Jurkat, Clone E6-1 (cell line): Measurements from ENCODE around the gene RNF41.

Experiments
- DNase-seq: peaks from one replicate; pipeline ENCODE4 v3.0.0-alpha.2; 2011; ENCODE audit warnings: low read depth, low spot score
- H3K4me3 ChIP-seq: 2 replicates; pipeline ENCODE4 v1.5.1; 2011; ENCODE audit warnings: mild to moderate bottlenecking, low read length, control low read depth, moderate library complexity

The RNF41 gene

DNA sequence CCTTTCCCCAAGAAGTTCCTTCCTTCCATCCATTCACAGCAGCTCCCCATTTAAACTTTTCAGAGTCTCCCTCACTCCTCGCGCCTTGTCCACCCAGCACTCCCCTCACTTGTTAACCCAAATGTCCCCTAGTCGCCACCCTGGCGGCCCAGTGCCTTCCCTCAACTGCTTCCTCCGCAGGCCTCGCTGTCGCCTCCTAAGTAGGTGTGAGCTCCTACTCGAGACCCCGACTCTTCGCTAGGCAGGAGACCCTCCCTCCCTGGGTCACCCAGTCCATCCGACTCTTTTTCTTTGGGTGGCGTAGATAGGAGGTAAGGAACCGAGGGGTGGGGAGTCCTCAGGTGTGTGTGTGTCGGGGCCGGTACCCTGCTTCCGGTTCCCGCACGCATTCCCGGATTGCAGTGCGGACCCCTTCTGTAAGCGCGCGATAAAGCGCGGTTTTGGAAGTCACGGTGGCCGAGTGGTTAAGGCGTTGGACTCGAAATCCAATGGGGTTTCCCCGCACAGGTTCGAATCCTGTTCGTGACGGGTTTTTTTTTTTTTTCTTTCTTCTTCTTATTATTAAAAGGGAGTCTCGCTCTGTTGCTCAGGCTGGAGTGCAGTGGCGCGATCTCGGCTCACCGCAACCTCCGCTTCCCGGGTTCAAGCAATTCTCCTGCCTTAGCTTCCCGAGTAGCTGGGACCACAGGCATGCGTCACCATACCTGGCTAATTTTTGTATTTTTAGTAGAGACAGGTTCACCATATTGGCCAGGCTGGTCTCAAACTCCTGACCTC, 31.6 kb downstream of the RNF41 start:
- H3K4me3 ChIP-seq: peak overlapping the region; percentile 84
- DNase-seq: peak; percentile 85

DNA sequence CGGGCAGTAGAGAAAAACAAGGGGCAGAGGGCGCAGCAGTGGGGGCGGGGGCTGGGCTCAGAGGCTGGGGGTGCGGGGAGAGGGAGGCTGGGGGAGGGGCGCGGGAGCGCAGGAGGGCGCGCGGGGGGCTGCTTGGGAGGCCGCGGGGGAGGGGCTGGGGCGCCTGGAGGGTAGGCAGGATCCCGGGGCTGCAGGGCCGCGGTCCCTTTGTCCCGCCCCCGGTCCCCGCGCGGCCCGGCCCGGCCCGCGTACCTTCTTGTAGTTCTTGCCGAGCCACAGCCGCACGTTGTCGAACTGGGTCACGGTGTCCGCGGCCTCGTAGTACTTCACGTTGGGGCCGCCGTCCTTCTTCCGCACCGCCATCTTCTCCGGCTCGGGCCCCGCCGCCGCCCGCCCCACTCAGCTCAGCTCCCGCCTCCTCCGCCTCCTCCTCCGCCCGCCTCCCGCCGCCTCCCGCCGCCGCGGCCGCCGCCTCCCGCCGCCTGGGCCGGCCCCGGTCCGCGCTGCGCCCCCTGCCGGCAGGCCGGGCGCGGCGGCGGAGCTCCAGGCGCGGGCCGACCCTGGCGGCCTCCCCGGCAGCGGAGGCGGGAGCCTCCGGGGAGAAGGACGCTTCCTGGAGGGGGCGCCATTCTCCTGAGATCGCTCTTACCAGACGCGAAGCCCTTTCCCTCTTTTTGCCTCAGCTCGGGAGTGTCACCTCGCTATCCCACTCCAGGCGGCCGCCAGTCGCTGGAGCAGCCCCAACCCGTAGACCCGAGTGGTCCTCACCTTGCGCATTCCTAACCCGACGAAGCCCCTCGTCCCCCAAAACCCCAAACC, 32.4 kb downstream of the RNF41 start, which contains the start of gene SMARCC2:
TSS of gene SMARCC2 (minus strand) at position 385 of the 819 bp plus-strand sequence. CDS start at position 363, 22 bp downstream.
- peak; percentile 73 for DNase-seq
- H3K4me3 ChIP-seq: peak within 1 kb of the TSS; percentile 90

GRCh38 chr12:56188778-56189098, 33.0 kb downstream of the RNF41 start:
- H3K4me3 ChIP-seq: peak overlapping the region; percentile 90
- DNase-seq: no peak

DNA sequence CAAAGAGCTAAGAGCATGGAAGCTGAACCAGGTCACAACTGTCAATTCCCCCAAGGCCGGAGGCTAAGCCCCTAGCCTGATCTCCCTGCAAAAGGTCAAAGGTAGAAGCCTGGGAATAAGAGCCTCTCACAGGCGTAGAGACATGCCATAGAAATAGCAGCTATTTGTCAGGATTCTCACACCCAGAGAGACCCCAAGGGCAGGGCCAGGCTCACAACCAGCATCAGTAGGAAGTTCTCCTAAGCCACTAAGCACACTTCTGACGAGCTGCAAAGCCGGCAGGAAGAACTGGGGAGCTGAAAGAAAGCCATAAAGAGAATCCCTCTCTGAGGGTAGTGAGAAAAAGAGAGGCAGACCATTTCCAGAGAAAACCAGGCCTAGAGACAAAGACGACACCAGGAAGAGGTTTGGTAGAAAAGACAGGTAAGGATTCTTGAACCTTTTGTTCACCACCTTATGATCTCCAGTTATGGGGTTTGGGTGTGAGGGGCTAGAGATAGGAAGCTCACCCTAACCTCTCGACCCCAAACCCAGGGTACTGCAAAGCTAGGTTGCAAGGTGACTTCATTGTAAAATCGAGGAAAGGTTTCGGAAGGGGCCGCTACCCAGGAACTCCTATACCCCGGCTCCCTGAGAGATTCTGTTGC, 33.5 kb downstream of the RNF41 start:
- H3K4me3 ChIP-seq: peak overlapping the region; percentile 90
- DNase-seq: no peak

- no peak for DNase-seq
- H3K4me3 ChIP-seq: no peak overlapping the region
Measured at GRCh38 chr12:56186957-56187356, 34.8 kb downstream of the RNF41 start.

- DNase-seq: no peak
- H3K4me3 ChIP-seq: no peak overlapping the region
Measured at GRCh38 chr12:56178347-56178746, 43.4 kb downstream of the RNF41 start.

- H3K4me3 ChIP-seq: no peak overlapping the region
- DNase-seq: no peak
Measured at GRCh38 chr12:56172839-56173238, 48.9 kb downstream of the RNF41 start.

DNA sequence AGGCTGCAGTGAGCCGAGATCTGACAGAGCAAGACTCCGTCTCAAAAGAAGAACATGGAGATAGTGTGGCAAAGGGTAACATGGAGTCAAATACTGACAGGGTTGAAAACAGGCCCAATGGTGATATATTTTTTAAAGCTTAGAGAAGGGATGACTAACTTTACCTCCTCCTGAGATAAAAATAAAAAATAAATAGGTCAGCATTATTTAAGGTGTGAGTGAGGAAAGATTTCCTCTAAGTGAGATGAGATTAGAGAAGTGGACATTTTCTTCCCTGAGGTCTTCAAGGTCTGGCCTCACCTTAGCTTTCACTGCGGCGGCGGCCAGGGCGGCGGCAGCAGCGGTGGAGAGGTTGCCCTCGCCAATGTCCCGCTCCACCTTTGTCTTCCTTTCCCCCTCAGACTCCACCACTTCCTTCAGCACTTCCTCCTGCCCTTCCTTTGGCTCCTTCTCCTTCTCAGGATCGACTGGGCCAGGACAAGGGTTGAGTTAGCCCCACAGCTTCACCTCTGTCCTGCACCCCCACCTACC, 52.4 kb downstream of the RNF41 start:
- no peak for DNase-seq

GRCh38 chr12:56165369-56165768, 56.4 kb downstream of the RNF41 start:
- no peak overlapping the region for H3K4me3 ChIP-seq
- DNase-seq: no peak

More for the DNA sequence above, 52.4 kb downstream of the RNF41 start:
- H3K4me3 ChIP-seq: no peak overlapping the region

DNA sequence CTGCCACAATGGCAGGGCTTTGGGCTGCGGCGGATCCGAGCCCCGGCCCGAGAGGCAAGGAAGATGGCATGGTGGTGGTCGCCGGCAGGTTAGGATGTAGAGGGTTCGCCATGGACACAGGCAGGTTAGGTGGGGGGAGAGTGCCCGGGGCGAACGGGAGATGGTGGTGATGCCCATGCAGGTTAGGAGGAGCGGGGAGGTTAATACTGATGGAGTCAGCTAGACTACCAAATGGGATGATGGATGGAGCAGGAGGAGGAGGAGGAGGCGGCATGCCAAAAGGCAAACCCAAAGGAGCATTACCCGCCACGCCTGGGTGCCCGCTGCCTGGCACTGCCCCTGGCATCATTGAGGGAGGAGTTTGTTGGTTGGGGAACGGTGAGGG, 57.4 kb downstream of the RNF41 start:
- no peak for DNase-seq
- H3K4me3 ChIP-seq: no peak overlapping the region

GRCh38 chr12:56163533-56164344, 58.0 kb downstream of the RNF41 start:
- H3K4me3 ChIP-seq: no peak overlapping the region
- DNase-seq: no peak

DNA sequence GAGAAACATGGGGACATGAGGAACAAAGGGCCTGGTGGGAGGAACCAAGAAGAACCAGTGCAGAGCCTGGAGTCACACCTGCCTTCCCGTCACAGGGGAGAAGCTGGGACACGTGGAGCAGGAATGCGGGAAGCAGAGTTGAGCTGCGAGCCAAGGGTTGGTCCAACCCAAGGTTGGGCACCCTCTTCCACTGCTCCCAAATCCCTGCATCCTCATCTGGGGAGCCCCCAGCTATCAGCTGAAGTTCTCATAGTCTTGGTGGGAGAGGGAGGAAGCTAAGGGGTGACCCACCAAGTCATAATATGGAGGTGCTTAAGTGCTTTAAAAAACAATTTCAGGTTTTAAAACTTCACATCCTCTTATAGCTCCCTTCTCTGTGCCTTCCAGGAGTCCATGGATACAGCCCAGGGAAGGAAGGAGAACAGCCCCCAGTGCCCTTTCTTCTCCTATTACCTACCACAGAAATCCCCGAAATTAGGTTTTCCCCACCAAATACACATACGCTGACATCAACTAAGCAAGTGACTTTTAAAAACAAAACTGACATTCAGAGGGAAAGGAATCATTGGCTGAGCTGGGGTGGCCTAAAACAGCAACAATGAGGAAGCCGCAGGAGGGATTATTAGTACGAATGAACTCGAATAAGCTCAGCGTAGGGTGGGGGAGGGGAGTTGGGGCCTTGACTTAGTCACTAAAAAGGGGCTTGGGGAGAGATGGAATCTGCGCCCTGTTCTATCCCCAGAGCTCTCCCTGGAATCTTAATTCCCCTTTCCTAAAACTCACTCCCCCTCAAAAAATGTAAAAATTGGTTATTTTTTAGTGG, 59.0 kb downstream of the RNF41 start:
- no peak for DNase-seq
- no peak overlapping the region for H3K4me3 ChIP-seq

- DNase-seq: no peak
- no peak overlapping the region for H3K4me3 ChIP-seq
Measured at GRCh38 chr12:56161690-56162351, 59.9 kb downstream of the RNF41 start.

DNA sequence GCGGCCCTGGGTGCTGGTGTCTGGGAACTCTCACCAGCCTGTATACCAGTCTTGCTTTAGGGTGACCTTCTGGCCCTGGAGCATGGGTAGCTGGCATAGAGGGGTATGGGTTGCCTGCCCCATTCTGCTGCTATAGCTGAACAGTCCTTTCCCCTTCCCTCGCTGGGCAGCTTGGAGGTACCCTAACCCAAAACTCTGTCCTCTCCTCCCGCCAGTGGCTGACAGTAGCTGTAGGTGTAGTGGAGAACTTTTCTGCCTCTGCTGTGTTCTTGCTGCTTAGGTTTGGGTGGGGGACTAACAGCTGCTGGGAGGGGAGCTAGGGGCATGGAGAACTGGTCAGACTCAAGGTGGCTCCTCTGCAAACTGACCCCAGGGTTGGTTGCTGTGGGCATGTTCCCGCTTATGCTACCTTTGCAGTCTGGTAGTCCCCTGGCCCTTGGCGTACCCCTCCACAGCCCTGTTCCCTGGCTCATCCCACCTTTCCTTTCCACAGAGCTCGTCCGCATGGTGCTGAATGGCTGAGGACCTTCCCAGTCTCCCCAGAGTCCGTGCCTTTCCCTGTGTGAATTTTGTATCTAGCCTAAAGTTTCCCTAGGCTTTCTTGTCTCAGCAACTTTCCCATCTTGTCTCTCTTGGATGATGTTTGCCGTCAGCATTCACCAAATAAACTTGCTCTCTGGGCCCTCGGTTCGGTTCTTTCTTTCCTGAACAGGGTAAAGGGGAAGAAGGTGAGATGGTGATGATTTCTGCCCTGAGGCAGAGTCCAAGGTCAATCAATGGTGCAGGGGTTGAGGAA, 60.6 kb downstream of the RNF41 start:
- H3K4me3 ChIP-seq: peak overlapping the region; percentile 96
- DNase-seq: no peak

DNA sequence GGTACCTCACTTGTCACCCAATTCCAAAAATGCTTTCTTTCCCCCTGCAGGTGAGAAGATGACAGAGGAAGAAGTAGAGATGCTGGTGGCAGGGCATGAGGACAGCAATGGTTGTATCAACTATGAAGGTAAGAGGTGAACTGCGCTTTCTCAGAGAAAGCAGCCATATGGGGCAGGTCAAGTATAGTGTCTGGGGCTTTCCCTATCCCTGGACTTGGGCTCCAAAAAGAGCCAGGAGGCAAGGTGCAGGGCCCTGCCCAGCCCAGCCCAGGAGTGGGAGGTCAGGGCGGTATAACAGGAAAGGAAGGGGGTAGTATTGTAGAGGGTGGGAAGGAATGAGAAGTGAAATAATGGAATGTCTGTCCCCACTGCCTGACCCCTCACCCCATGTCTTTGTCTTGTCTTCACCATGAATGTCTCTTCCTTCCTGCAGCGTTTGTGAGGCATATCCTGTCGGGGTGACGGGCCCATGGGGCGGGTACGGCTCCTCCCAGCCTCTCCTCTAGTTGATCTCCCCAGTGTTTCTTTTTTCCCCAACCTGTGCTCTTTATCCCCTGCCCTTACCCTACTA, 61.4 kb downstream of the RNF41 start:
- peak overlapping the region; percentile 96 for H3K4me3 ChIP-seq
- peak; percentile 42 for DNase-seq

DNA sequence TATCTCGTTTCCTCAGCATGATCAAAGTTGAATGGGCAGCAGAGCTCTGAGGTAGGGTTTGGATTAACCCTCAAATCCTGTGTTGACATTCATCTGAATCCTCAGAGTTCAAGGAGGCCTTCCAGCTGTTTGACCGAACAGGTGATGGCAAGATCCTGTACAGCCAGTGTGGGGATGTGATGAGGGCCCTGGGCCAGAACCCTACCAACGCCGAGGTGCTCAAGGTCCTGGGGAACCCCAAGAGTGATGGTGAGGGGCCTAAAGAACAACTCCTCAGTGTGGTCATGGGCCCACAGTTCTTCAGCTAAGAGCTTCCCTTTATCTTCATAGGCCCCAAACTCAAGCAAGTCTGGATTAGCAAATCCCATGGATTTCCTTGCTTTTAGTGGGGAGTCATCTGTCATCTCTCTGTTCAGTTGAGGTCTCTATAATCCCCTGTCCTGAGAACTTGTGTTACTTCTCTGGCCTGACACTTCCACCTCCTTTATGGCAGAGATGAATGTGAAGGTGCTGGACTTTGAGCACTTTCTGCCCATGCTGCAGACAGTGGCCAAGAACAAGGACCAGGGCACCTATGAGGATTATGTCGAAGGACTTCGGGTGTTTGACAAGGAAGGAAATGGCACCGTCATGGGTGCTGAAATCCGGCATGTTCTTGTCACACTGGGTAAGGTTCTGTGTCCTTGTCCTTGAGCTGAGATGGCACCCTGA, 62.1 kb downstream of the RNF41 start:
- no peak for DNase-seq
- H3K4me3 ChIP-seq: peak overlapping the region; percentile 96
